TTC549 (cell line): Measurements from ENCODE around the gene CR2.
A peak's percentile ranks its signal among the peaks of the same experiment; 100 is the strongest.
"Not testable (repeated sequence)": the region's sequence is repeated elsewhere in the genome, so short reads cannot be mapped to it uniquely, and the experiment has no call there.

Source experiments
- FAIRE-seq: peaks from 2 replicates; lab custom pipeline; 2012; peaks lifted over from hg19 to GRCh38; lab: Jason Lieb, UNC

Gene CR2

DNA sequence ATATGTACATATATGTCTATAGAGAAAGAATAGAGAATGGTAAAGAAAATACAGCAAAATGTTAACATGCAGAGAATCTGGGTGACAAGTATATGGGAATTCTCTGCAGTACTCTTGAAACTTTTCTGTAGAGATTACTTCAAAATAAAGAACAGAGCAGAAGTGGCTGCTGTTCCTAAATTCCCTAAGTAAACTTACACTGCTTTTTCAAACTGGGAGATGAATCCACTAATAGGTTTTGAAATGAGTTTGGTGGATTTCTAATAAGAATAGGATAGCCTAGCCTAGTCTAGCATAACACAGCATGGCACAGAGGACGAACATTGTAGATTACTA, 450 bp upstream of the CR2 start:
- FAIRE-seq = no peak

DNA sequence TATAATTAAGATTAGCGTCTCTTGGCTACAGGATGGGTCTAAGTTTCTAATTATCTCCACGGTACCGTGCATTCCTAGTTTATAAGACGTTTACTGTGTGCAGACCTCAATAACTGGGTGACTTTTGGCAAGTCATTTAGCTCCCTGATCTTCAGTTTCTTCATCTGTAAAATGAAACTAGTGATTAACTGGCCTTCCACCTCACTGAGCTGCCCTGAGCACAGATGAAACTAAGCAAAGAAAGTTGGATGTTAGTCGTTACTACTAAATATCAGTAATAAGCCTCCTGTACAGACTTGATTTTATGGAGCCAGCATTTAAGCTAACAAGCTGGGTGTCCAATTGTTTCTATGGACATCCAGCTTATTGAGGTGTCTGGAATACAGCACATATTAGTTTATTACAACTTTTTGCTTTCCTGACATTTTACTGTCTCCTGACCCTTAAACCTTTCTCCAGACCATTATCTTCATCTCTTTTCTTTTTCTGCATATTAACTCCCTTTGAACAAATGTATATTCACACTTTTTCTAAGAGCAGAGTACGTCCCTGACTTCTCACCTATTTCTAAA, 1.1 kb downstream of the CR2 start:
- FAIRE-seq = no peak

DNA sequence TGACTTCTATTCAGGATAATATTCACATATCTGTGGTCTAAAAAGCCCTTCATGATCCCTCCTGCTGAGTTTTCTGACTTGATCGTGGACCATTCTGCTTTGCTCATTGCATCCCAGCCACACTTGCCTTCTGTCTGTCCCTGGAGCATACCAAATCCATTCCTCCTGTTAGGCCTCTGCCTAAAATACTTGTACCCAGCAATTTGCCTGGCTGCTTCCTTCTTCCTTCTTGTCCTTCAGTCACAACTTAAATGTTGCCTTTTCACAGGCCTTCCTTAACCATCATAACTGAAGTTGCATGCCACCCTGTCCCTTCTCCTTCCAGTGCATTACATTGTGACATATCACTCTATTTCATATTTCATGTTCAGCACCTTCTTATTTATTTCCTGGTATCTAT, 4.3 kb downstream of the CR2 start:
- no peak for FAIRE-seq

DNA sequence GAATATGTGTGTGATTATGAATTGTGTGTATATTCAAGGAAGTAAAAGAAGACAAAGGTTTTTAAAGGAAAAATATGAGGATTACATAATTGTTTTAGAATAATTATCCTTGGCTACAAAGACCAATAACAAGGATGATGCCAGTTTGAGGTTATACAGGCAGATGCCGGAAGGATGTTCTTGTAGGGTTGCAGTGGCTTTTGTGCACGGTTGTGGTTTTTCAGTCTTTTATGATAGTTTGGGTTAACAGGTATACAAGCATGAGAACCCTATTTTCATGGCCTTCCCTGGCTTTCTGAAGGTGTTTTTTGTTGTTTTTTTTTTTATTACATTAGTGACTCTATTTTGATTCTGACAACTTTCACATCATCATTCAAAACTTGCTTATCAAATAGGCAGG, 4.9 kb downstream of the CR2 start:
- no peak for FAIRE-seq

DNA sequence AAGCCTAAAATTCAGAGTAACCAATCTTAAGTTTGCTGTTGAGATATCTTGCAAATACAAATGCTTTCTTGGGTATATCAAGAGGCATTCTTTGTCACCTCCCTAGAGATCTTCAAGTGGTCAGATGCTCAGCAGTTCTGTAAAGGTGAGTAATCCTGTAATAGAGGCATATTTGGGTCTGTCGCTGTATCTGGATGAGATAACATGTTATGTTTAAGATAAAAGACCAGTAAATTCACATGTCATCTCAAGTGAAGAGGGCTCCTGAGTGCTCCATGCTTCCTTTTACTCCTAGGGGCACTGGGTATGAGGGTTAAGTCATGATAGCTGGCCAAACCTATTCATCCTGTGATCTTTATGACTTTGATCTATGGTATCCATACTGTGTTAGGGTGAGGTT, 7.5 kb downstream of the CR2 start:
- FAIRE-seq = no peak

DNA sequence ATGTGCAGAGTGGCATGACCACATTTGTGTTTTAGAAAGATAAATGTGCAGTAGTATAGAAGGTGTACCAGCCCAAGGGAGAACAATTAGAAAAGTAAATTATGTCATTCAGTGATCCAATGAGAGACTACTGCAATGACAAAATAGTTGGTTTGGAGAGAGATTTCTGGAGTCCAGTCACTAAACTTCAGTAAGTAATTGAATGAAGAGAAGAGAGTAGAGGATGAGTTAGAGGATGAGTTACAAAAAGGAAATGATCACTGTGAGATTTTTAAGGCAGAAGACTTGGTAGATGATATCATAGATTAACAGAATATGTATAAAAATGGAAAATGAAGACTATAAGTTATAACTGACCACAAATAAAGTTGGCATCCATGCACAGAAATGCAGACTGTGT, 8.4 kb downstream of the CR2 start:
- no peak for FAIRE-seq

DNA sequence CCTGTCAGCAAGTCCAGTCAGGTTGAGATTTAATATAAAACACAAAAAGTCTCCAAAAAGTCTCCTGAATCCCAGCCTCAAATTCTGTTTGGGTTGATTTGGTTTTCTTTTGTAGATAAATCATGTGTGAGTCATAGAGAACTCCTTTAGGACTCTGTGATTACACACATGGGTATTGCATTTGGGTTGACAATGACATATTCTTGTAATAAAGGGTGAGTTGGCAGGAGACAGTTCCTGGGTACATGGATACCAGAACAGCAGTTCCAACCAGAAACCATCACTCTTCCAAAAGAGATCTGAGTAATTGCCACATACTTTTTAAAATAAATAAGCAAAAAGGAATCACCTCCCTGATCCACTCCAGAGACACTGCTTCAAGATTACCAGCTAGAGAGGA, 8.9 kb downstream of the CR2 start:
- FAIRE-seq = no peak

DNA sequence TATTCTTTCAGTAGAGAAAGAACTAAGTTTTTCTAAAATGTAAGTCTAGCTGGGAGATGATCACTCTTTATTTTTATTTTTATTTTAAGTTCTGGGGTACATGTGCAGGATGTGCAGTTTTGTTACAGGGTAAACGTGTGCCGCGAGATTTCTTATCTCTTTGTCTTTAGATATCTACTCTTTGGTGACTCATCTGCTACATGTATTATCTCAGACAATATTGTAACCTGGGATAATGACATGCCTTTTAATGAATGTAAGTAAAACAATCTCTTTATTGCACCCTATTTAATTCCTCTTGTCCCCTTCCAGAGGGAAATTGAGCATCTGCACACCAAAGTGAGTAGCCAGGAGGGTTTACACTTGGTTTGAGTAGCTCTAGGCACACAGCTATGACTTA, 9.4 kb downstream of the CR2 start:
- FAIRE-seq = no peak

DNA sequence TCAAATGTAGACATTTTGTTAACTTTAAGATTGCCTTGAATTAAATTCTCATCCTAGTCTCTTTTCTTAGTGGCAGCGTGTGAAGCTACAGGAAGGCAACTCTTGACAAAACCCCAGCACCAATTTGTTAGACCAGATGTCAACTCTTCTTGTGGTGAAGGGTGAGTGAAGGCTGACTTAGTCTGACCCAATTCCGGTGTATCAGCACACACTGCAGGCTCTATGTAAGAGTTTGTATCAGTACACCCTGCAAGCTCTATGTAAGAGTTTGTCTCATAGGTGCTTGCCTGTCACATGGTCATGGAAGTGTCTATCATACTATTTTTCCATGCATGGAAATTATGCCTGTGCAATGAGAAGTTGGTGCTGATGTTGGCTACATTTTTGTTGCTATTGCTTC, 16.8 kb downstream of the CR2 start:
- no peak for FAIRE-seq

DNA sequence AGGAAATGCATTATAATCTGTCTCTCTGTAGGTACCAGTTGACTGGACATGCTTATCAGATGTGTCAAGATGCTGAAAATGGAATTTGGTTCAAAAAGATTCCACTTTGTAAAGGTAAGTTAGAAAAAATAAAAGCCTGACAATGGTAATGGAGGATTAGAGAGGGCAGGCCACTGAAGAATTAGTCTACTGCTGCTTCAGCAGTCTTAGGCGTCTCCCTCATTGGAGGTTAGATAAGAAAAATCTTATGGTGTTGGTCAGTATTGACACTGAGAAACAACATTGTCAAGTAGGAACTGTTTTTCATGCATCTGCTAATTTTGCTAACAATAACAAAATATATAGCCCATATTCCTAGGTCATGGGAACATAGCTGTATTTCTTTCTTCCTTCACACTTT, 20.1 kb downstream of the CR2 start:
- FAIRE-seq = no peak

DNA sequence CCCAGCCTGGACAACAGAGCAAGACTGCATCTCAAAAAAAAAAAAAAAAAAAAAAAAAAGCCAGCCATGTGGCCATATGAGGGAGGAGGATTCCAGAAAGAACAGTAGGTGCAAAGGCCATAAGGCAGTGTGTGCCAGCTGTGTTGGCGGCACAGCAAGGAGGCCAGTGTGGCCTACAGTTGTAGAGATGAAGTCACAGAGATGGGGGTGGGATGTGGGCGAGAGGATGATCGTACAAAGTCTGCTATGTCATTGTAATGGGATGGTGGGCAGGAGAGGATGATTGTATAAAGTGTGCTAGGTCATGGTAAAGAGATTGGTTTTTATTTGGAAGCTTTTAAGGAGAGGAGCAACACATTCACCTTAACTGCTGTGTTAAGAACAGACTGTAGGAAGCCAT, 32.1 kb downstream of the CR2 start:
- FAIRE-seq = no peak

DNA sequence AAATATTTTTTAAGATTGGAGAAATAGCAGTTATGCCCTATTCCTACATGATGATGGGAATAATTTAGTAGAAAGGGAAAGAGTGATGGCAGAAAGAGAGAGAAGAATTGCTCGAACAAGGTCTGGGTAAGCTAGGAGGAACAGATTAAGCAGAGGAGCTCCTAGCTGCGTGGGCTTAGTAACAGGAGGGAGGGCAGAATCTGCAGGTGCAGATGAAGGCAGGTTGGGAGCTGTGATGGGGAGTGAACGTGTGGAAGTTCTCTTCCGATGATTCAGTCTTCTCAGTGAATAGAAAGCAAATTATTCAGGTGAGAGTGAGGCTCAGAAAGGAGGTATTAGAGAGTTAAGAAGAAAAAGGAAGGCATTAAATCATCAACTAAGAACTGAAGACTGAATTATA, 33.5 kb downstream of the CR2 start:
- no peak for FAIRE-seq

DNA sequence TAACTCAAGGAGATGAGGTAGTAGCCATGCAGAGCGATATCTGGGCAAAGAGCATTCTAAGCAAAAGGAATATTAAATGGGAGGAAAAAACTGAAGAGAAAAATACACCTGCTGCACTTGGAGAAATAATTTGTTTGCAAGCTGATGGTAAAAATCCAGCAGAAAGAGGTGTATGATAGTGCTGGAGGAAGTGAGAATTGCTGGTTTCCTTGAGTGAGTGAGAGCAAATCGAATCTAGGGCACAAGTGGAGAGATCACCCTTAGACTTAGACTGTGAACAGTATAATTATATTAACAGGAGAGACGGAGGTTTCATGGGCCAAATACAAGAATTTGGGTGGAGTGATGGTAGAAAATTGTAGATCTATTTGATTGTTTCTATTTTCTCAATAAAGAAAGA, 39.1 kb downstream of the CR2 start:
- no peak for FAIRE-seq

DNA sequence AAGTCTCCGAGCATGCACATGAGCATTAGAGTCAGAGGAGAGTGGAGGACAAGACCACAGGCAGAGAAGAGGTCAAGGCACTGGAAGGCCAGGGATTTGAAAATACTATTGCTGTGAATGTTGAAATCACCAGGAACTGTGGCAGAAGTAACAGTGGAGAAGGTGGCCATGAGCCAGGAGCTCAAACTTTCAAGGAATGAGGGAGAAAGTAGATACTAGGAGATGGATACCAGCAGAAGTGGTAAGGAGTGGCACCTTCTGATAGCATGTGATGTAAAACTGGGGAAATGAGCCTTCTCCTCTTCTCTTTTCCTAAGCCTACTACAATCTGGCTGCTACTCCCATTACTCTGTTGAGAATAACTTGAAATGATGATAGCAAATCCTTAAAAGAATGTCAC, 40.0 kb downstream of the CR2 start:
- no peak for FAIRE-seq

DNA sequence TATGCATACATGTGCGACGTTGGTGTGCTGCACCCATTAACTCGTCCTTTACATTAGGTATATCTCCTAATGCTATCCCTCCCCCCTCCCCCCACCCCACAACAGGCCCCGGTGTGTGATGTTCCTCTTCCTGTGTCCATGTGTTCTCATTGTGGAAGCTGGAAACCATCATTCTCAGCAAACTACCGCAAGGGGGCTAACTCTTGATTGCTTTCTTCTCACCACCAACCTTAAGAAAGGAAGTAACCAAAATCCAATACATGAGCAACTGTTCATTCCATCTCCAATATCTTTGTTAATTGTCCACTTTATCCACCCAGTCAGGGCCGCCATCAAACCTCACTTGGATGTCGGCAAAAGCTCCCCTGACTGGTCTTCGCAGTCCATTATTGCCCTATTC, 41.2 kb downstream of the CR2 start:
- FAIRE-seq = not testable (repeated sequence)

DNA sequence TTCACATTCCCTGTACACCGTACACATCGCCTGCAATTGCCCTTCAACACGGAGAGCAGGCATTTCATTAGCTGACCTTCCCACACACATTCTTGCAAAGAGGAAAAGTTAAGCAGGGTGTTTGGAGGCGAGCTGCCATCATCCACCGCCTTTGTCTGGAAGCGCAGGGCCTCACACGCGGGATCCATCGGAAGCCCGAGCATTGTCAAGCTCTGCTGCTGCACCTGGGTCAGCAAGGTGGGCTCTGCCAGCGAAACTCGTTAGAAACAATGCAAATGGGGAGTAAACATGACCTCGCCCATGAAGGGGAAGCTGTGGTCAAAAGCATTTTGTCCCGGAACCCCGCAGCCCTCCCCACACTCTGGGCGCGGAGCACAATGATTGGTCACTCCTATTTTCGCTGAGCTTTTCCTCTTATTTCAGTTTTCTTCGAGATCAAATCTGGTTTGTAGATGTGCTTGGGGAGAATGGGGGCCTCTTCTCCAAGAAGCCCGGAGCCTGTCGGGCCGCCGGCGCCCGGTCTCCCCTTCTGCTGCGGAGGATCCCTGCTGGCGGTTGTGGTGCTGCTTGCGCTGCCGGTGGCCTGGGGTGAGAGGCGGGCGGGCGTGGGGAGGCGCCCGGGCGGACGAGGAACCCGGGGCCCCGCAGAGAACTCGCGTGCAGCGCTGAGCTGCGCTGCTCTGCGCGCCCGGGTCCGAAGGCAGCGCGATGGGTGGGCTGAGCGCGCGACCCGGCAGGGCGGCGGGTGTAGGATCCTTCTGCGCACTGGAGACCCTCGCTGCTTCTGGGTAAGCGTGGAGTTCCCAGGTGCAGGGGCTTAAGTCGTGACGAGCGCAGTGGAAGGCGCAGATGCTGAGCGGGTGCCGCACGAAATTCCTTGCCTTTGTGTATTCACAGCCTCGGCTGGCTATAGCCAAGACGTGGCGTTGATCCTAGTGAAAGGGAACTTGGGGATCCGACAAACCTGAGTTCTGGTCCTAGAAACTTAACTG, 42.0 kb downstream of the CR2 start, which contains the start of gene CR1:
Gene CR1 (plus strand): TSS at position 357 of the 992 bp plus-strand sequence. CDS start 111 bp downstream, at position 468.
- FAIRE-seq = no peak

DNA sequence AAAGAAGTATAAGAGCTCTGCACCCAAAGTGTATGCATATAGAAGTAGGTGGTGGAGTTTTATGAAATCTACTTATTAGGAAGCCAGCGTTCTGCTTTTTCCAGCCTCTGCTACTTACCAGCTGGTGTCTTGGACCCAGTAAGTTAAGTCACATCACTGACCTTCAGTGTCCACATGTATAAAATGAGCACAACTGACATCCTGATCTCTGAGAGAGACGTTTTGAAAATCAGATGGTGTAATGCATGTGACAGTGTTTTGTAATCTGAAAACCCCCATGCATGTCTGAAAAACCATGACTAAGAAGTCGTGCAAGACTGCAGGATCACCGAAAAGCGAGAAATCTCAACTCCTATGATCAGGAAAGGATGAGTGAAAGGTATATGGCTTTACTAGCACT, 43.8 kb downstream of the CR2 start:
- FAIRE-seq = no peak

DNA sequence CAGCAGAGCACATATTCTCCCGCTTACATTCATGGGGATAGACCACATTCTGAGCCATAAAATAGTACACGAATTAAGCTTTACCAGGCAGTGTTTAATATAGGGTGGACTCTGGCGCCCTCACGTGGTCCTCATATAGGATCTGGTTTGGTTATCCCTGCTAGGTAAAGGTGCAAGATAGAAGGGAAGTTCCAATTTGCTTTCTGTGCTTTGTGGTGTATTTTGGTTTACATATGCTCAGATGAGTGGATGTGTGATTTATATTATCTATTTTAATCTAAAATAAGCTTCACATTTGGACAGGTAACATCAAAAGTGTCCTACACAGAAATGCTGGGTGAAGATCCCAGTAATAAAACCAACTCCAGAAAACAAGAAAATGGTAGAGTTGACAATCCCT, 45.4 kb downstream of the CR2 start:
- peak; percentile 88 for FAIRE-seq

DNA sequence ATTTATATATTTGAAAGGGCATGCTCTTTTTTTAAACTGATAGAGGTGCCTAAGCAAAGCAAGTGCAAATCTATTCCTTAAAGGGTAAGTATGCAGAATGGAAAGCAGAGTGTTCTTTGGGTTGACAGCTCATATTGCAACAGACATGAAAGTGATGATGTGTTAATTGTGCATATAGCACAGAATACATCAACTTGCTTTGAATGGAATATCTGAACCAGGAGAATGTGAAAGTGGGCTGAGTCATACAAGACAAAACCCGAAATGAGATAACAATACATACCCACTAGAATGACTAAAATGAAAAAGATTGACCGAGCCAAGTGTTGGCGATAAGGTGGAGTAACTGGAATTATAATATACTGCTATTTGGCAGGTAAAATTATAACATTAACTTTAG, 46.2 kb downstream of the CR2 start:
- FAIRE-seq = no peak

DNA sequence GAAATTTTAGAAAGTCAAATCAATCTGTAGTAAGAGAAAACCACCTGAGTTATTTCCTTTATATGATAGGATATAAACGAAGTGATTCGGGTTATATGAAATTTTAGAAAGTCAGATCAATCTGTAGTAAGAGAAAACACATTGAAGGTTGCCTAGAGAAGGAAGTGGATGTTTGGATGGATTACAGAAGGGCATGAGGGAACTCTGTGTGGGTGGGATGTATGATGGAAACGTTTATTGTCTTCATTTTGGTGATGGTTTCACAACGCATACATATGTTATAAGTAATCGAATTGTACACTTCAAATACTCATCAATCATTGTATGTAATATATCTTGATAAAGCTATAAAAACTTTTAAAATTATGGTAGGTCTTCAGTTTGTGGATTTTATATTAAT, 46.9 kb downstream of the CR2 start:
- FAIRE-seq = peak; percentile 3

DNA sequence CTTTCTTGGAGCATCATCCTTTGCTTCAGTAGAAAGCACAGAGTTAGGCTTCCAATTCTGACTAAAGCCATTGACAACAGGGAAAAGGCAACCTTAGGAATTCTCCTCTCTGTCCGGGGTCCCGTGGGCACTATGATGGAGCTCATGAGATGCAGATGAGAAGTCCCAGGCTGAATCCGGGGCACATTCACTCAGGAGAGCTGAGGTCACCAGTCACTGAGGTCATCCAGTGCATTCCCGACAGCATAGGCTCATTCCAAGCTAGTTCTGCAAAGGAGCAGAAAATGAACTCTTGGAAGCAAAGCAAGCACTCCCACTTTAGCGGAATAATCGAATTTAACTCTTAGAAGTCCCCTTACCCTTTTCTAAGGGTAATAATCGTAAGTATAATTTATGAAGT, 48.6 kb downstream of the CR2 start:
- no peak for FAIRE-seq

DNA sequence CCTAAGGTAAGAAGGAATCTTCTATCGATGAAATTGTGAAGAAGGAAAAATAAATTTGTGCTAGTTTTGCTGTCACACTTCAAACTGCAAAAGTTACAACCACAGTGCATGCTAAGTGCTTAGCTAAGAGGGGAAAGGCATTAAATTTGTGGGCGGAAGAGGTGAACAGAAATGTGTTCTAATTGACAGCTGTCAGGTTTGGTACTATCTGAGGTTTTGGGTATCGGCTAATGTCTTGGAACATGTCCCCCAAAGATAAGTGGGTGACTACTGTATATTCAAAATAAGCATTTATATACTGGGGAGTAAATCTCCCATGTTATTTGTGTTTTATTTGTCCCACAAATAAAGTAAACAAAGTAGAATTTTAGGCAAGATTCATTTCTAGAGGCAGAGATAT, 49.8 kb downstream of the CR2 start:
- no peak for FAIRE-seq

DNA sequence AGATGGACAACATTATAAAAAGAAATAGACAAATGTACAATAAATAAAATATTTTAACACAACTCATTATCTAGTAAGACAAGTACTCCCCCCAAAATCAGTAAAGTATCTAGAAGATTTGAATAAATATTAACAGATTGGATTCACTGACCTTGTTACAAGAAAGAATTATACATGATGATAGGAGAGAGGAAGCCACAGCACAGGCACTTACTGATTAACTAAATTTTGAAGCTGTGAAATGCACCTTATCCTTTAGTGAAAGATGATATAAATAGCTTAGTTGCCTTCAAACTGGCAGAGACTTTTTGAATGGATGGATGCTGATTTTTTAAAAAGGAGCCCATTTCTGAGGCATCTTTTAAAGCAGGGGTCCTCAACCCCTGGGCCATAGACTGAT, 50.3 kb downstream of the CR2 start:
- FAIRE-seq = peak; percentile 77

DNA sequence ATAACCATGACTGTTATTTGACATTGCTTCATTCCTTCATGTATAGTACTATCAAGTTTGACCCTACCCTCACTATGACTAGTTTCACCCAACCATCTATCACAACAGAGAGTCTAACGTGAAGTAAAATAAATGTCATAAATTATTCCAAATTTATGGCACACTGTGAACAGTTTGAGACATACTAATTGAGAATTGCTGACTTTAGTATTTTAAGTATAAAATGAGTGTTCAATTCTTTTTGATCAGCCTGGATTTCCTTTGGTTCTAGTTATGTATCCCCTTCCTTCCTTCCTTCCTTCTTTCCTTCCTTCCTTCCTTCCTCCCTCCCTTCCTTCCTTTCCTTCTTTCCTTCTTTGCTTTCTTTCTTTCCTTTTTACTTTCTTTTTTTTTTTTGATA, 56.3 kb downstream of the CR2 start:
- FAIRE-seq = no peak
